ENCODE data around the gene PDIA5. TPM values are rescaled to one million over a fixed set of nuclear protein-coding genes. Genes with fewer than 3 reads are reported as not detected.

Gene PDIA5
- total RNA-seq, 2 donors from 2014 or later = 57.5 to 68.3 TPM

DNA sequence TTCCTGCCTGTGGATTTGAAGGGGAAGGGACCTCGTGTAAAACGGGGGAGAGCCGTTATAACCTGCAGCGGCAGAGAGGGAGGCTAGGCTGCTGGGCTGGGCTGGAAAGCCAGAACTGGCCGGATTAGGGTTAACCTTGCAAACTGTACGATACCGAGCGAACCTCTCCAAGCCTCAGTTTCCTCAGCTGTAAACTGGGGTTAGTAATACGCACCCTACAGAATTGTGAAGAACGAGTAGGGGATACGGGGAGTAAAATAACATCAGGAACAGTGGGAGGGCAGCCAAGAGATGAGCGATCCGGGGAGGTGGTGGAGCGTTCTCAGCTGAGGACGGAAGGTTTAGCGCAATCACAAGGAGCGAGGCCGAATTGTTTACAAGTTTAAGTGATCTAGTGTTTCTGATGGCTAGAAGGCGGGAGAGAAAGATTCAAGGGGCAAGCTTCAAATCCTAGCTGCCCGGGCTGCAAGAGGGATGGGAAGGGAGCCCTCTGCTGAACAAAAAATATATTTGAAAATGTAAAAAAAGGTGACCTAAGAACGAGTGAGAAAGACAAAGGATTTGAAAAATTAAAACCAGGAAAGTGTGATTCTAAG is 38.5 kb upstream of the PDIA5 start:
- H3K36me3 Mint-ChIP-seq (ENCODE audit: low read depth) = no peaks in the 10 kb centered on the region
- WGBS, 2 experiments (ENCODE audit: insufficient coverage in 1 of 2, insufficient read length in 1 of 2) = 3% methylated on average over 21 of the region's 21 CpGs
- TF ChIP-seq, protein P1, sequence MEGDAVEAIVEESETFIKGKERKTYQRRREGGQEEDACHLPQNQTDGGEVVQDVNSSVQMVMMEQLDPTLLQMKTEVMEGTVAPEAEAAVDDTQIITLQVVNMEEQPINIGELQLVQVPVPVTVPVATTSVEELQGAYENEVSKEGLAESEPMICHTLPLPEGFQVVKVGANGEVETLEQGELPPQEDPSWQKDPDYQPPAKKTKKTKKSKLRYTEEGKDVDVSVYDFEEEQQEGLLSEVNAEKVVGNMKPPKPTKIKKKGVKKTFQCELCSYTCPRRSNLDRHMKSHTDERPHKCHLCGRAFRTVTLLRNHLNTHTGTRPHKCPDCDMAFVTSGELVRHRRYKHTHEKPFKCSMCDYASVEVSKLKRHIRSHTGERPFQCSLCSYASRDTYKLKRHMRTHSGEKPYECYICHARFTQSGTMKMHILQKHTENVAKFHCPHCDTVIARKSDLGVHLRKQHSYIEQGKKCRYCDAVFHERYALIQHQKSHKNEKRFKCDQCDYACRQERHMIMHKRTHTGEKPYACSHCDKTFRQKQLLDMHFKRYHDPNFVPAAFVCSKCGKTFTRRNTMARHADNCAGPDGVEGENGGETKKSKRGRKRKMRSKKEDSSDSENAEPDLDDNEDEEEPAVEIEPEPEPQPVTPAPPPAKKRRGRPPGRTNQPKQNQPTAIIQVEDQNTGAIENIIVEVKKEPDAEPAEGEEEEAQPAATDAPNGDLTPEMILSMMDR (conservative IDR thresholded peaks at IDR 0.05) = peak; percentile 78
- peaks cover 41% of the 10 kb centered on the region for H3K4me1 Mint-ChIP-seq
- peak overlapping the region; percentile 79 for H3K4me3 Mint-ChIP-seq
- H3K27ac Mint-ChIP-seq = peak overlapping the region; percentile 77
- H3K4me1 ChIP-seq (ENCODE audit: control insufficient read depth, insufficient read depth, low read length) = peaks cover 25% of the 10 kb centered on the region
- peak; percentile 79 for DNase-seq
- no peaks in the 10 kb centered on the region for H3K9me3 ChIP-seq (ENCODE audit: control insufficient read depth, low read length)
- H3K9me3 Mint-ChIP-seq = no peaks in the 10 kb centered on the region
- H3K27ac ChIP-seq (ENCODE audit: low read depth, low read length) = peak overlapping the region; percentile 6
- peak overlapping the region; percentile 81 for H3K4me3 ChIP-seq (ENCODE audit: low read length)
- peak overlapping the region; percentile 32 for H3K9ac ChIP-seq (ENCODE audit: extremely low read depth, low read length, poor library complexity, severe bottlenecking)
- H3K36me3 ChIP-seq (ENCODE audit: control insufficient read depth, insufficient read depth, low read length) = no peaks in the 10 kb centered on the region
- H3K27me3 Mint-ChIP-seq (ENCODE audit: insufficient read depth) = peaks cover 39% of the 10 kb centered on the region
- no peaks in the 10 kb centered on the region for H3K27me3 ChIP-seq (ENCODE audit: control insufficient read depth, insufficient read depth, low read length, poor library complexity, severe bottlenecking)

DNA sequence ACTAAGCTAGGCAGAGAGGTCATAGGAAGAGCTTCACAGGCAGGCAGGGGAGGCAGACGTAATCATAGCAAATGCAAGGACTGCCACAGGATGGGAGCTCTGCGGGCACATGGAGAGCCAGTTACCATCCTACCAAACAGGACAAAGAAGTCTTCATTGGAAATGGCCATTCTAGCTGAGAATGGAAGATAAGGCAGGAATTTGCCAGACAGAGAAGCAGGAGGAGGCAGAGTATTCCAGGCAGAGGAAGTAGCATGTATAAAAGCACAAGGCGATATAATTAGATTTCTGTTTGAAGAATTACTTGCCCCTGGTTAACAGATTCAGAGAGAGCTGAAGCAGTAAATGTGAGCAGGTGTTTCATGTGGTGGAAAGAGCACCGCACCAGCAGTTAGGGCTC is 35.8 kb upstream of the PDIA5 start:
- TF ChIP-seq, protein P1 (conservative IDR thresholded peaks at IDR 0.05) = no peak
- H3K4me3 ChIP-seq (ENCODE audit: low read length) = no peak overlapping the region
- peaks cover 38% of the 10 kb centered on the region for H3K4me1 Mint-ChIP-seq
- peaks cover 24% of the 10 kb centered on the region for H3K27me3 Mint-ChIP-seq (ENCODE audit: insufficient read depth)
- peaks cover 22% of the 10 kb centered on the region for H3K4me1 ChIP-seq (ENCODE audit: control insufficient read depth, insufficient read depth, low read length)
- no peak overlapping the region for H3K27ac Mint-ChIP-seq
- no peaks in the 10 kb centered on the region for H3K36me3 ChIP-seq (ENCODE audit: control insufficient read depth, insufficient read depth, low read length)
- no peak overlapping the region for H3K27ac ChIP-seq (ENCODE audit: low read depth, low read length)
- H3K9me3 ChIP-seq (ENCODE audit: control insufficient read depth, low read length) = no peaks in the 10 kb centered on the region
- H3K27me3 ChIP-seq (ENCODE audit: control insufficient read depth, insufficient read depth, low read length, poor library complexity, severe bottlenecking) = no peaks in the 10 kb centered on the region
- DNase-seq = peak; percentile 65
- H3K9ac ChIP-seq (ENCODE audit: extremely low read depth, low read length, poor library complexity, severe bottlenecking) = no peak overlapping the region
- WGBS, 2 experiments (ENCODE audit: insufficient coverage in 1 of 2, insufficient read length in 1 of 2) = 75 to 81% methylated on average over 3 to 4 of the region's 4 CpGs
- H3K9me3 Mint-ChIP-seq = no peaks in the 10 kb centered on the region
- H3K4me3 Mint-ChIP-seq = no peak overlapping the region
- H3K36me3 Mint-ChIP-seq (ENCODE audit: low read depth) = no peaks in the 10 kb centered on the region

DNA sequence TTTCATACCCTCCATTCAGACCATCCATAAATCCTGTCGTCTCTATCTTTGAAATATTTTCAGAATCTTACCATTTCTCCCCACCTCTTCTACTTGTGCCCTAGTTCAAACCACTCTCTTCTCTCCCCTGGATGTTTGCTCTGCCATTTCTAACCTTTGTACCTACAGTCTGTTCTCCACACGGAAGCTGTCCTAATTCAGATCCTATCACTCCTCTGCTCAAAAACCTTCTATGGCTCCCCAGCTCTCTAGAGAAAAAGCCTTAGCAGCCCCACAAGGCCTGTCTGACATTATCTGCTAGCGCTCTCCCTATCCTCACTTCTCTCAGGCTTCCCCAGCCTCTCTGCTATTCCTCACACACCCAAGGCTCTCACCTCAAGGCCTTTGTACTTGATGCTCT is 34.8 kb upstream of the PDIA5 start:
- no peak overlapping the region for H3K4me3 ChIP-seq (ENCODE audit: low read length)
- Mint-ChIP-seq H3K4me1 (peaks cover 38% of the 10 kb centered on the region), H3K36me3 (ENCODE audit: low read depth) (no peaks in the 10 kb centered on the region), H3K27me3 (ENCODE audit: insufficient read depth) (peaks cover 28% of the 10 kb centered on the region), H3K9me3 (no peaks in the 10 kb centered on the region), H3K4me3 (no peak overlapping the region), H3K27ac (no peak overlapping the region)
- no peak overlapping the region for H3K9ac ChIP-seq (ENCODE audit: extremely low read depth, low read length, poor library complexity, severe bottlenecking)
- 75 to 81% methylated on average over 3 of the region's 3 CpGs for WGBS, 2 experiments (ENCODE audit: insufficient coverage in 1 of 2, insufficient read length in 1 of 2)
- H3K27me3 ChIP-seq (ENCODE audit: control insufficient read depth, insufficient read depth, low read length, poor library complexity, severe bottlenecking) = peaks cover 7% of the 10 kb centered on the region
- H3K27ac ChIP-seq (ENCODE audit: low read depth, low read length) = no peak overlapping the region
- no peaks in the 10 kb centered on the region for H3K9me3 ChIP-seq (ENCODE audit: control insufficient read depth, low read length)
- peaks cover 22% of the 10 kb centered on the region for H3K4me1 ChIP-seq (ENCODE audit: control insufficient read depth, insufficient read depth, low read length)
- DNase-seq = no peak
- H3K36me3 ChIP-seq (ENCODE audit: control insufficient read depth, insufficient read depth, low read length) = no peaks in the 10 kb centered on the region
- TF ChIP-seq, protein P1 (conservative IDR thresholded peaks at IDR 0.05) = no peak
